ENCODE results near the gene ELF5. TPM values are rescaled to one million over a fixed set of nuclear protein-coding genes. Genes with fewer than 3 reads are reported as not detected.

Gene ELF5
- total and polyA plus RNA-seq, 2 of the 13 experiments (the other 11 are each of a cell fraction or from before 2014, with no cell fraction given): 0.51 to 2.6 TPM

GRCh38 chr11:34548278-34548677 lies 34.7 kb upstream of the ELF5 start (continued):
- TF ChIP-seq ZHX2 (IDR thresholded peaks at IDR 0.05; ENCODE audit: low read depth) (no peak), ZHX2 (CRISPR knock-in tag; IDR thresholded peaks at IDR 0.05; ENCODE audit: borderline replicate concordance) (no peak), HOXD1 (CRISPR knock-in tag; IDR thresholded peaks at IDR 0.05) (no peak), ZNF44 (CRISPR knock-in tag; IDR thresholded peaks at IDR 0.05) (no peak), MEIS2 (CRISPR knock-in tag; IDR thresholded peaks at IDR 0.05) (no peak), ZNF839 (CRISPR knock-in tag; IDR thresholded peaks at IDR 0.05; ENCODE audit: borderline replicate concordance) (no peak), ZNF260 (CRISPR knock-in tag; IDR thresholded peaks at IDR 0.05; ENCODE audit: borderline replicate concordance, low read depth) (no peak), ARID2 (CRISPR knock-in tag; IDR thresholded peaks at IDR 0.05; ENCODE audit: borderline replicate concordance) (no peak)

Measured in HepG2 (cell line).